Smooth muscle cell (in vitro differentiated cells): ENCODE data around the gene SLC45A1. TPM values are rescaled to one million over a fixed set of nuclear protein-coding genes. Genes with fewer than 3 reads are reported as not detected.

Experiments
- DNase-seq: peaks from one replicate; lab custom pipeline; 2025; ENCODE audit not compliant: unreplicated experiment; lab: John Stamatoyannopoulos, UW
- H2AFZ ChIP-seq: fragments of 200-600 bp; sonication (generic); 2 replicates; pipeline ENCODE4 v1.6.0; 2016; ENCODE audit warnings: antibody characterized with exemption, low read depth, mild to moderate bottlenecking
- H3F3A ChIP-seq: fragments of 200-600 bp; sonication (generic); 2 replicates; pipeline ENCODE4 v1.6.0; 2017; ENCODE audit warnings: antibody characterized with exemption, low read depth
- H3K27ac ChIP-seq: fragments of 200-600 bp; sonication (generic); 2 replicates; pipeline ENCODE4 v1.5.1; 2016; ENCODE audit warnings: low read depth, mild to moderate bottlenecking
- H3K27me3 ChIP-seq: fragments of 200-600 bp; sonication (generic); 2 replicates; pipeline ENCODE4 v1.6.1; 2016; ENCODE audit warnings: low read depth, mild to moderate bottlenecking
- H3K36me3 ChIP-seq: fragments of 200-600 bp; sonication (generic); 2 replicates; pipeline ENCODE4 v1.5.1; 2016; ENCODE audit warnings: low read depth
- H3K4me1 ChIP-seq: fragments of 200-600 bp; sonication (generic); 2 replicates; pipeline ENCODE4 v1.5.1; 2016; ENCODE audit warnings: low read depth
- H3K4me2 ChIP-seq: fragments of 200-600 bp; sonication (generic); 2 replicates; pipeline ENCODE4 v1.6.0; 2016; ENCODE audit warnings: mild to moderate bottlenecking
- H3K4me3 ChIP-seq: fragments of 200-600 bp; sonication (generic); 2 replicates; pipeline ENCODE4 v1.5.1; 2016; ENCODE audit warnings: mild to moderate bottlenecking
- H3K79me2 ChIP-seq: fragments of 200-600 bp; sonication (generic); 2 replicates; pipeline ENCODE4 v1.6.0; 2016; ENCODE audit warnings: low read depth, mild to moderate bottlenecking
- H3K9ac ChIP-seq: fragments of 200-600 bp; sonication (generic); 2 replicates; pipeline ENCODE4 v1.6.0; 2016; ENCODE audit warnings: low read depth
- H3K9me3 ChIP-seq: fragments of 200-600 bp; sonication (generic); replicated peaks from 2 replicates; pipeline ENCODE4 v1.5.1; 2016; ENCODE audit warnings: low read depth
- H4K20me1 ChIP-seq: fragments of 200-600 bp; sonication (generic); 2 replicates; pipeline ENCODE4 v1.6.0; 2016; ENCODE audit warnings: low read depth
- WGBS: methylation state at CpG from one replicate; pipeline ENCODE4 v1.1.7; 2016; ENCODE audit warnings: low lambda C conversion rate; 5-methylcytosine and 5-hydroxymethylcytosine counted together
- polyA plus RNA-seq: library from polyadenylated mRNA; unstranded; fragments of >200 nt; fragmentation: Nextera tagmentation; extraction: Ambion mirVana; gene quantifications from 2 replicates; pipeline ENCODE4 v1.2.1, GENCODE V29; 2016
- total RNA-seq: library from RNA; depleted of rRNA; stranded (reverse); fragments of >200 nt; gene quantifications from 2 replicates; pipeline ENCODE4 v1.2.3, GENCODE V29; 2014
- TF ChIP-seq, protein P1 (sequence below): fragments of 200-600 bp; sonication (generic); IDR thresholded peaks from 2 replicates; pipeline ENCODE4 v1.5.1; 2017; ENCODE audit warnings: borderline replicate concordance, mild to moderate bottlenecking, antibody characterized with exemption; ENCODE audit not compliant: insufficient read depth, poor library complexity, severe bottlenecking

The SLC45A1 gene
- total and polyA plus RNA-seq, 2 experiments from 2014 or later, result 1.7 to 1.8 TPM

DNA sequence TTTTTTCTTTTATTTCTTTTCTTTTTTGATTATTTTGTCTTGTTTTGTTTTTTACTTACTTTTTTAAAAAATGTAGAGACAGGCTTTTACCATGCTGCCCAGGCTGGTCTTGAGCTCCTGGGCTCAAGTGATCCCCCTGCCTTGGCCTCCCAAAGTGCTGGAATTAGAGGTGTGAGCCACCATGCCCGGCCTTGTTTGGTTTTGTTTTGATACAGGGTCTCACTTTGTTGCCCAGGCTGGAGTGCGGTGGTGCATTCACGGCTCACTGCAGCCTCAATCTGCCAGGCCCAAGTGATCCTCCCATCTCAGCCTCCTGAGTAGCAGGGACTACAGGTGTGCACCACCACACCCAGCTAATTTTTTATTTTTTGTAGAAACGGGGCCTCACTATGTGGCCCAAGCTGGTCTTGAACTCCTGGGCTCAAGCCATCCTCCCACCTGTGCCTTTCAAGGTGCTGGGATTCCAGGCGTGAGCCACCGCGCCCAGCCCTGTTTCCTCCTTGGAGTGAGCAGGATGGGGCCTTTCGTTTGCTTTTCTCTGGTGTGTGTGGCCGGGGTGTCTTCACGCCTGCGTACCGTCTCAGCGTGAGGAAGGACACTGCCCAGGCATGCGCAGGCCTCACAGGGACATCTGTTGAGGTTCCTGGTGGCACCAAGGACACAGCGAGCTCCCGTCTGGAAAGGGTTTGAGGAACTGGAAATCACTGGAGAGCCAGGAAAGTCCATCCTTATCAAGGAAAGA lies 15.5 kb downstream of the SLC45A1 start:
- Histone ChIP-seq H3K9me3 (no peaks in the 10 kb centered on the region), H4K20me1 (no peaks in the 10 kb centered on the region), H3K4me1 (no peaks in the 10 kb centered on the region), H3F3A (no peaks in the 10 kb centered on the region), H3K4me2 (no peak overlapping the region), H3K9ac (no peak overlapping the region), H3K27me3 (no peaks in the 10 kb centered on the region), H3K36me3 (no peaks in the 10 kb centered on the region), H3K27ac (no peak overlapping the region), H2AFZ (no peak overlapping the region), H3K79me2 (no peaks in the 10 kb centered on the region), H3K4me3 (no peak overlapping the region)
- 94% methylated on average over 16 of the region's 16 CpGs for WGBS
- TF ChIP-seq, protein P1, sequence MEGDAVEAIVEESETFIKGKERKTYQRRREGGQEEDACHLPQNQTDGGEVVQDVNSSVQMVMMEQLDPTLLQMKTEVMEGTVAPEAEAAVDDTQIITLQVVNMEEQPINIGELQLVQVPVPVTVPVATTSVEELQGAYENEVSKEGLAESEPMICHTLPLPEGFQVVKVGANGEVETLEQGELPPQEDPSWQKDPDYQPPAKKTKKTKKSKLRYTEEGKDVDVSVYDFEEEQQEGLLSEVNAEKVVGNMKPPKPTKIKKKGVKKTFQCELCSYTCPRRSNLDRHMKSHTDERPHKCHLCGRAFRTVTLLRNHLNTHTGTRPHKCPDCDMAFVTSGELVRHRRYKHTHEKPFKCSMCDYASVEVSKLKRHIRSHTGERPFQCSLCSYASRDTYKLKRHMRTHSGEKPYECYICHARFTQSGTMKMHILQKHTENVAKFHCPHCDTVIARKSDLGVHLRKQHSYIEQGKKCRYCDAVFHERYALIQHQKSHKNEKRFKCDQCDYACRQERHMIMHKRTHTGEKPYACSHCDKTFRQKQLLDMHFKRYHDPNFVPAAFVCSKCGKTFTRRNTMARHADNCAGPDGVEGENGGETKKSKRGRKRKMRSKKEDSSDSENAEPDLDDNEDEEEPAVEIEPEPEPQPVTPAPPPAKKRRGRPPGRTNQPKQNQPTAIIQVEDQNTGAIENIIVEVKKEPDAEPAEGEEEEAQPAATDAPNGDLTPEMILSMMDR, result no peak
- no peak for DNase-seq

DNA sequence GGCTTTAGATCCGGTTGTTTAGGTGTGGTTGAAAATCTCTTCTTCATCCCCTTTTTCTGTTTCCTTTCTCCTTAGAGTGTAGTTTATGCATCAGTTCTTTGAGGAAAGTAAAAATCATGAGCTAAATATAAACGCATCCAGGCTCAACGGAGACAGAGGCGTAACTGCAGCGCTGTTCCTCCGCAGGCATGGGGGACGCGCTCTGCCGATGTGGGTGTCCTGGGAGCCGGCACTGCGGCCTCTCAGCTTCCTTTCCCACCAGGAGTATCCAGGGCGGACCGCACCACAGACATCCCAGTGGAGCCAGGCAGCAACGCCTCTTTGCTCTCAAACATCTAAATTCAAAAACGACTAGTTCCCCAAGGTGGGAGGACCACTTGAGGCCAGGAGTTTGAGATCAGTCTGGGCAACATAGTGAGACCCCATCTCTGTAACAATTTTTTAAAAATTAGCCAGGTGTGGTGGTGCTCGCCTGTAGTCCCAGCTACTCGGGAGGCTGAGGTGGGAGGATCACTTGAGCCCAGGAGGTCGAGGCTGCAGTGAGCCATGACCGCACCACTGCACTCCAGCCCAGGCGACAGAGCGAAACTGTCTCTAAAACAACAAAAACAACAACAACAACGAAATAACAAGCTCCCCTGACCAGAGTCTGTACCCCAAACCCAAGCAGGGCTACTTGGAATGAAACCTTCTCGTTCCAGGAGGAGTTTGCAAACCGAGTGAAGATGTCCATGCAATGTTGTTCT lies 16.4 kb downstream of the SLC45A1 start:
- no peaks in the 10 kb centered on the region for H3K79me2 ChIP-seq
- no peak for DNase-seq
- TF ChIP-seq, protein P1, result no peak
- no peaks in the 10 kb centered on the region for H3F3A ChIP-seq
- no peaks in the 10 kb centered on the region for H3K27me3 ChIP-seq
- H3K9ac ChIP-seq, result no peak overlapping the region
- no peak overlapping the region for H3K4me2 ChIP-seq
- H3K4me1 ChIP-seq, result no peaks in the 10 kb centered on the region
- H4K20me1 ChIP-seq, result no peaks in the 10 kb centered on the region
- H2AFZ ChIP-seq, result no peak overlapping the region
- H3K9me3 ChIP-seq, result no peaks in the 10 kb centered on the region
- no peak overlapping the region for H3K4me3 ChIP-seq
- H3K36me3 ChIP-seq, result no peaks in the 10 kb centered on the region
- no peak overlapping the region for H3K27ac ChIP-seq
- 97% methylated on average over 24 of the region's 24 CpGs for WGBS

DNA sequence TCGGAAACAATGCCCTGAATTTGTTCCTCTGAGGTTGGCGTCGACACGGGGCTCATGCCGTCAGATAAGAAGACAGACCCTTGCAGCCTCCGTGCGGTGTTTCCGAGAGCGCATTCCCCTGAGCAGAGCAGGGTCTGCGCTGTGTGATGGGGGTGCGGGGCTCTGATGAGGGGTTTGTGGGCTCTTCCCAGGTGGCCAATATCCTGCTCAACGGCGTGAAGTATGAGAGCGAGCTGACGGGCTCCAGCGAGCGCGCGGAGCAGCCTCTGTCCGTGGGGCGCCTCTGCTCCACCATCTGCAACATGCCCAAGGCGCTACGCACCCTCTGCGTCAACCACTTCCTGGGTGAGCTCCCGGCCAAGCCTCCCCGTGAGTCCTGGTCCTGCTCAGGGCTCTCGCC lies 17.3 kb downstream of the SLC45A1 start:
- no peak overlapping the region for H3K4me3 ChIP-seq
- no peaks in the 10 kb centered on the region for H3F3A ChIP-seq
- TF ChIP-seq, protein P1, result no peak
- no peaks in the 10 kb centered on the region for H4K20me1 ChIP-seq
- no peak for DNase-seq
- H3K36me3 ChIP-seq, result no peaks in the 10 kb centered on the region
- H3K27ac ChIP-seq, result no peak overlapping the region
- H3K4me2 ChIP-seq, result no peak overlapping the region
- 95% methylated on average over 27 of the region's 27 CpGs for WGBS
- H3K79me2 ChIP-seq, result no peaks in the 10 kb centered on the region
- H3K4me1 ChIP-seq, result no peaks in the 10 kb centered on the region
- H2AFZ ChIP-seq, result no peak overlapping the region
- no peaks in the 10 kb centered on the region for H3K27me3 ChIP-seq
- H3K9me3 ChIP-seq, result no peaks in the 10 kb centered on the region
- H3K9ac ChIP-seq, result no peak overlapping the region
